Hepatocyte (in vitro differentiated cells): ENCODE data around the gene MDM2. TPM values are rescaled to one million over a fixed set of nuclear protein-coding genes. Genes with fewer than 3 reads are reported as not detected.

Experiments
- DNase-seq: peaks from one replicate; pipeline ENCODE4 v3.0.0-alpha.2; 2016; ENCODE audit warnings: low spot score
- H2AFZ ChIP-seq: fragments of 200-600 bp; sonication (generic); 2 replicates; pipeline ENCODE4 v1.6.0; 2016; ENCODE audit warnings: antibody characterized with exemption, mild to moderate bottlenecking
- H3K27ac ChIP-seq: fragments of 200-600 bp; sonication (generic); 2 replicates; pipeline ENCODE4 v1.5.1; 2016; ENCODE audit warnings: mild to moderate bottlenecking
- H3K27me3 ChIP-seq: fragments of 200-600 bp; sonication (generic); 2 replicates; pipeline ENCODE4 v1.6.1; 2016
- H3K36me3 ChIP-seq: fragments of 200-600 bp; sonication (generic); replicated peaks from 2 replicates; pipeline ENCODE4 v1.5.1; 2016; ENCODE audit warnings: low read depth; ENCODE audit not compliant: insufficient read depth
- H3K4me1 ChIP-seq: fragments of 200-600 bp; sonication (generic); 2 replicates; pipeline ENCODE4 v1.5.1; 2016; ENCODE audit warnings: mild to moderate bottlenecking, moderate library complexity; ENCODE audit not compliant: insufficient read depth
- H3K4me2 ChIP-seq: fragments of 200-600 bp; sonication (generic); 2 replicates; pipeline ENCODE4 v1.6.0; 2016
- H3K4me3 ChIP-seq: fragments of 200-600 bp; sonication (generic); 2 replicates; pipeline ENCODE4 v1.5.1; 2016; ENCODE audit warnings: mild to moderate bottlenecking
- H3K79me2 ChIP-seq: fragments of 200-600 bp; sonication (generic); 2 replicates; pipeline ENCODE4 v1.6.0; 2017; ENCODE audit warnings: mild to moderate bottlenecking
- H3K9me2 ChIP-seq: fragments of 200-600 bp; sonication (generic); replicated peaks from 2 replicates; pipeline ENCODE4 v1.6.0; 2017; ENCODE audit warnings: mild to moderate bottlenecking; ENCODE audit not compliant: insufficient read depth
- H3K9me3 ChIP-seq: fragments of 200-600 bp; sonication (generic); 2 replicates; pipeline ENCODE4 v1.5.1; 2016; ENCODE audit warnings: low read depth, mild to moderate bottlenecking
- H4K20me1 ChIP-seq: fragments of 200-600 bp; sonication (generic); 2 replicates; pipeline ENCODE4 v1.6.0; 2016; ENCODE audit warnings: mild to moderate bottlenecking; ENCODE audit not compliant: insufficient read depth, poor library complexity, severe bottlenecking
- EZH2 ChIP-seq: fragments of 200-600 bp; sonication (generic); IDR thresholded peaks from 2 replicates; pipeline ENCODE4 v1.6.1; 2016; ENCODE audit warnings: antibody characterized with exemption, mild to moderate bottlenecking, borderline replicate concordance
- EZH2phosphoT487 ChIP-seq: fragments of 200-600 bp; sonication (generic); IDR thresholded peaks from one replicate; pipeline ENCODE4 v1.6.1; 2018; ENCODE audit warnings: antibody characterized with exemption, mild to moderate bottlenecking, low read depth, moderate library complexity; ENCODE audit not compliant: unreplicated experiment, severe bottlenecking
- WGBS: methylation state at CpG from one replicate; pipeline ENCODE4 v1.1.6; 2016; ENCODE audit warnings: low lambda C conversion rate; ENCODE audit errors: missing lambda C conversion rate; 5-methylcytosine and 5-hydroxymethylcytosine counted together
- polyA plus RNA-seq: library from polyadenylated mRNA; unstranded; fragments of >200 nt; fragmentation: Nextera tagmentation; extraction: Ambion mirVana; gene quantifications from 2 replicates; pipeline ENCODE4 v1.2.1, GENCODE V29; 2016
- total RNA-seq: library from RNA; depleted of rRNA; stranded (reverse); fragments of >200 nt; gene quantifications from 2 replicates; pipeline ENCODE4 v1.2.3, GENCODE V29; 2014
- TF ChIP-seq, protein P1 (sequence below): fragments of 200-600 bp; sonication (generic); IDR thresholded peaks from 2 replicates; pipeline ENCODE4 v1.5.1; 2016; ENCODE audit warnings: antibody characterized with exemption, mild to moderate bottlenecking; ENCODE audit not compliant: poor library complexity

The MDM2 gene
- total and polyA plus RNA-seq, 2 experiments from 2014 or later: 42.0 to 77.4 TPM

DNA sequence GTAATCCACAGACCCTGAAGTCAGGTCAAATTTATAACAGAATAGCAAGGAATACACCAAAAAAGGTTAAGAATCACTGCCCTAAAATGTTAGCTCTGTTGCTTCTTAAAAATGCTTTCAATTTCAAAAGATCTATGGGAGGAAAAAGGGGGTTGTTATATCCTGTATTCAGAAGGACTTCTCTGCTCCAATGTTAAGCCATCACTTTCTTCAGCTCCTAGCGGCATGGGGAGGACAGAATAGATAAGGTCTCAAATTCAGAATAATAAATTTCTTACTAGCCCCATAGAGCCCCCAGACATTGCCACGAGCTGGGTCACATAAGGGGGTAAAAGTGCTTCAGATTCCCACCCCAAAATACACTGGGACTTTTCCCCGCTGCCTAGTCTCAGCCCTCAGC lies 75.2 kb downstream of the MDM2 start:
- WGBS: 90% methylated on average over 3 of the region's 3 CpGs
- TF ChIP-seq EZH2 (no peak), EZH2phosphoT487 (no peak)
- TF ChIP-seq, protein P1, sequence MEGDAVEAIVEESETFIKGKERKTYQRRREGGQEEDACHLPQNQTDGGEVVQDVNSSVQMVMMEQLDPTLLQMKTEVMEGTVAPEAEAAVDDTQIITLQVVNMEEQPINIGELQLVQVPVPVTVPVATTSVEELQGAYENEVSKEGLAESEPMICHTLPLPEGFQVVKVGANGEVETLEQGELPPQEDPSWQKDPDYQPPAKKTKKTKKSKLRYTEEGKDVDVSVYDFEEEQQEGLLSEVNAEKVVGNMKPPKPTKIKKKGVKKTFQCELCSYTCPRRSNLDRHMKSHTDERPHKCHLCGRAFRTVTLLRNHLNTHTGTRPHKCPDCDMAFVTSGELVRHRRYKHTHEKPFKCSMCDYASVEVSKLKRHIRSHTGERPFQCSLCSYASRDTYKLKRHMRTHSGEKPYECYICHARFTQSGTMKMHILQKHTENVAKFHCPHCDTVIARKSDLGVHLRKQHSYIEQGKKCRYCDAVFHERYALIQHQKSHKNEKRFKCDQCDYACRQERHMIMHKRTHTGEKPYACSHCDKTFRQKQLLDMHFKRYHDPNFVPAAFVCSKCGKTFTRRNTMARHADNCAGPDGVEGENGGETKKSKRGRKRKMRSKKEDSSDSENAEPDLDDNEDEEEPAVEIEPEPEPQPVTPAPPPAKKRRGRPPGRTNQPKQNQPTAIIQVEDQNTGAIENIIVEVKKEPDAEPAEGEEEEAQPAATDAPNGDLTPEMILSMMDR: no peak
- Histone ChIP-seq H3K27me3 (no peaks in the 10 kb centered on the region), H3K9me3 (no peaks in the 10 kb centered on the region), H4K20me1 (no peaks in the 10 kb centered on the region), H3K4me2 (no peak overlapping the region), H3K4me1 (no peaks in the 10 kb centered on the region), H2AFZ (no peak overlapping the region), H3K4me3 (no peak overlapping the region), H3K36me3 (no peaks in the 10 kb centered on the region), H3K9me2 (no peaks in the 10 kb centered on the region), H3K79me2 (no peaks in the 10 kb centered on the region), H3K27ac (no peak overlapping the region)
- DNase-seq: no peak

DNA sequence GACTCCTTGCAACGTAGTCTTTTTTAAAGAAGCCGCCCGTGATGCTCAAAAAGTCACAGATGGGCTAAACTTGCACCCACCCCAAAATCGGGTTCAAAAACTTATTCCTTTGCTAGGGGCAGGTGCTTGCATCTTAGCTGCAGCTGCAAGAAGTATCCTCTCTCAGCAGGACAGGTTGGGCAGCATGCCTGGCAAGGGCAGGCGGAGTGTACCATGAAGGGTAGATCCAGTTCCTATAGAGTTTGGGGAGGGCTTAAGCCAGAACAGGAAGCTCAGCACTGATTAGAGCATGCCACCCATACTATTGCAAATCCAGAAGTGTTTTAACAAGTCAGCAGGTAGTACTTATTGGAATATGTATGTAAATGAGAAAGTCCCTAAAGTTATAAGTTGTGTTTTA lies 76.3 kb downstream of the MDM2 start:
- no peak for DNase-seq
- WGBS: 96% methylated on average over 5 of the region's 5 CpGs
- no peak overlapping the region for H3K4me3 ChIP-seq

DNA sequence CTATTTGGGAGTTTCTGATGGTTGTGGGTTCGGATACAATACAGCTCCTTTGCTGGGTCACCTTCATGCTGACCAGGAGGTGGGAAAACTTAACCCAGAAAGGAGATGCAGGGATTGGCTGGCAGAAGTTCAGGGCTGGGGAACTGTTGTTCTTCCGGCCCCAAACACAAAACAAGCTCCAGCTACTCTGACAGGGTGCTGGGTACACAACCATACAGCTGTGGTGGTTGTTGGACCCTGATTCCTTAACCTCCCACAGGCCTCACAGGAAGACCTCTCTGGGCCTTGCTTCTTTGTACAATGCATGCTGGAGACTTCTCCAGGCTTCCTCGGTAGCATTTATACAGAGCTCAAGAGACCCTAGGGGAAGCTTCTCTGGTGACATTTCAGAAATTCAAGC lies 77.4 kb downstream of the MDM2 start:
- no peak overlapping the region for H2AFZ ChIP-seq
- no peaks in the 10 kb centered on the region for H3K36me3 ChIP-seq
- 87% methylated on average over 3 of the region's 3 CpGs for WGBS
- no peaks in the 10 kb centered on the region for H3K9me3 ChIP-seq
- TF ChIP-seq, protein P1: no peak
- TF ChIP-seq EZH2phosphoT487 (no peak), EZH2 (no peak)
- H3K9me2 ChIP-seq: no peaks in the 10 kb centered on the region
- no peak overlapping the region for H3K27ac ChIP-seq
- no peak for DNase-seq
- no peaks in the 10 kb centered on the region for H3K79me2 ChIP-seq
- H3K27me3 ChIP-seq: no peaks in the 10 kb centered on the region
- no peak overlapping the region for H3K4me2 ChIP-seq
- no peak overlapping the region for H3K4me3 ChIP-seq
- no peaks in the 10 kb centered on the region for H4K20me1 ChIP-seq
- no peaks in the 10 kb centered on the region for H3K4me1 ChIP-seq

More for the DNA sequence above, 76.3 kb downstream of the MDM2 start:
- Histone ChIP-seq H3K9me3 (no peaks in the 10 kb centered on the region), H2AFZ (no peak overlapping the region), H3K27ac (no peak overlapping the region), H3K9me2 (no peaks in the 10 kb centered on the region), H3K79me2 (no peaks in the 10 kb centered on the region), H3K27me3 (no peaks in the 10 kb centered on the region), H3K36me3 (no peaks in the 10 kb centered on the region), H4K20me1 (no peaks in the 10 kb centered on the region), H3K4me2 (no peak overlapping the region), H3K4me1 (no peaks in the 10 kb centered on the region)
- TF ChIP-seq EZH2phosphoT487 (no peak), EZH2 (no peak)
- TF ChIP-seq, protein P1: no peak
